Body of pancreas (tissue), 4 donors: ENCODE measurements around the gene P2RY6.
A peak's percentile ranks its signal among the peaks of the same experiment; 100 is the strongest.

Source experiments
- CTCF ChIP-seq, 7 experiments: fragments of 450-650 bp in 4 of 7; fragments of 200-600 bp in 3 of 7; sonication (generic) in 3 of 7; IDR thresholded peaks; one replicate each; pipeline ENCODE4 v1.5.1; 2016 to 2019; ENCODE audit warnings: antibody characterized with exemption in 7 of 7
- POLR2A ChIP-seq, 3 donors: fragments of 450-650 bp; IDR thresholded peaks; one replicate each; pipeline ENCODE4 v1.6.1; 2016; ENCODE audit warnings: antibody characterized with exemption in 3 of 3, mild to moderate bottlenecking in 2 of 3

DNA sequence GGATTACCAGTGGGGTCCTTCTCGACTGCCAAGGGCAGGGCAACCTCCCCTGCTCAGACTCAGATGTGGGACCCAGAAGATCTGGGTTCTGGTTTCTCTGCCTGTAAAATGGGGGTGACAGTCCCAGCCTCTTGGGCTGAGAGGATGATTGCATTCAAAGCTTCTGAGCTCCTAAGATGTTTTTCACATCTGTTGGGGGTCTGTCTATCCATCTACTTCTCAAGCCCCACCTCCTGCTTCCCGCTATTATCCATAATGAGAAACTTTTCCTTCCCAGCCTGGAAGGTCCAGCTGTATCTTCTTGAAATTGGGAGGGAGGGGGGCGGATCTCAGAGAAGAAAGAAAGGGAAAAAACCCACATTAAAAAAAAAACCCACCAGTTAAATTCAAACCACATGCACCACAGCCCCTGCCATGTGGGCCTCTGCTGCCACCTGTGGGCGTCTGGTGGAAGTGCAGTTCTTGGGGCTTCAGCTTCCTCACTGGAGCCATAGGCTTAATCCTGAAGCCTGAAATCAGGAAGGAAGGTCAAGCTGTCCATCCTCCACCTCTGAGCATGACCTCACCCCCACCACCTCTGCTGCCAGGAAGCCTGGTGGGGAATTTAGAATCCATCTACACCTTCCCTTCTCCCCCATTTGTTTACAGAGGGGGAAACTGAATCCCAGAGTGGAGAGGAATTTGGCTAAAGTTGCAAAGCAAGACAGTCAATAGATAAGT is 63.2 kb downstream of the P2RY6 start:
- TF ChIP-seq CTCF (IDR thresholded peaks at IDR 0.05) (peak; percentile 90 to 100 (median 95)), POLR2A (IDR thresholded peaks at IDR 0.05) (no peak)
